ENCODE results near the gene PLA2G15.
"Not testable (repeated sequence)": the region's sequence is repeated elsewhere in the genome, so short reads cannot be mapped to it uniquely, and the experiment has no call there.

The PLA2G15 gene

GRCh38 chr16:68281368-68282063 lies 36.3 kb downstream of the PLA2G15 start:
- DNase-seq, result peak; percentile 29 to 36

- DNase-seq, result no peak
Measured at GRCh38 chr16:68282064-68282452, 36.9 kb downstream of the PLA2G15 start.

GRCh38 chr16:68283346-68283745 lies 38.2 kb downstream of the PLA2G15 start:
- no peak for DNase-seq

- no peak for DNase-seq
Measured at GRCh38 chr16:68283801-68284598, 38.8 kb downstream of the PLA2G15 start.

- no peak for DNase-seq
Measured at GRCh38 chr16:68284847-68285246, 39.7 kb downstream of the PLA2G15 start.

- DNase-seq, result no peak
Measured at GRCh38 chr16:68285683-68286082, 40.5 kb downstream of the PLA2G15 start.

GRCh38 chr16:68286153-68287074 lies 41.2 kb downstream of the PLA2G15 start:
- DNase-seq, result peak in 1 of 2 donors; percentile 17

GRCh38 chr16:68287276-68288251 lies 42.4 kb downstream of the PLA2G15 start:
- DNase-seq, result peak; percentile 30

- no peak for DNase-seq
Measured at GRCh38 chr16:68288252-68288650, 43.1 kb downstream of the PLA2G15 start.

GRCh38 chr16:68288796-68289195 lies 43.6 kb downstream of the PLA2G15 start:
- DNase-seq, result not testable (repeated sequence)

GRCh38 chr16:68289202-68289601 lies 44.0 kb downstream of the PLA2G15 start:
- no peak for DNase-seq

- peak; percentile 46 to 50 for DNase-seq
Measured at GRCh38 chr16:68289621-68290329, 44.6 kb downstream of the PLA2G15 start.

GRCh38 chr16:68290450-68290849 lies 45.3 kb downstream of the PLA2G15 start:
- DNase-seq, result no peak

GRCh38 chr16:68291227-68291626 lies 46.1 kb downstream of the PLA2G15 start:
- DNase-seq, result no peak

- no peak for DNase-seq
Measured at GRCh38 chr16:68292425-68292824, 47.3 kb downstream of the PLA2G15 start.

- DNase-seq, result no peak
Measured at GRCh38 chr16:68296291-68296690, 51.1 kb downstream of the PLA2G15 start.

GRCh38 chr16:68296693-68297092 lies 51.5 kb downstream of the PLA2G15 start:
- no peak for DNase-seq

- no peak for DNase-seq
Measured at GRCh38 chr16:68297908-68298307, 52.7 kb downstream of the PLA2G15 start.

GRCh38 chr16:68298312-68298711 lies 53.1 kb downstream of the PLA2G15 start:
- DNase-seq, result no peak

GRCh38 chr16:68298907-68299561 lies 53.9 kb downstream of the PLA2G15 start:
- DNase-seq, result no peak
